Measurements from ENCODE around the gene PTEN. TPM values are rescaled to one million over a fixed set of nuclear protein-coding genes. Genes with fewer than 3 reads are reported as not detected.

The PTEN gene
- 71.0 TPM for total RNA-seq (ENCODE audit: unreplicated experiment)
- long read RNA-seq, partial matches to known transcripts = 0 of 2 reads
- long read RNA-seq, other reads (novel, unspliced or antisense) = 2 of 2 reads

DNA sequence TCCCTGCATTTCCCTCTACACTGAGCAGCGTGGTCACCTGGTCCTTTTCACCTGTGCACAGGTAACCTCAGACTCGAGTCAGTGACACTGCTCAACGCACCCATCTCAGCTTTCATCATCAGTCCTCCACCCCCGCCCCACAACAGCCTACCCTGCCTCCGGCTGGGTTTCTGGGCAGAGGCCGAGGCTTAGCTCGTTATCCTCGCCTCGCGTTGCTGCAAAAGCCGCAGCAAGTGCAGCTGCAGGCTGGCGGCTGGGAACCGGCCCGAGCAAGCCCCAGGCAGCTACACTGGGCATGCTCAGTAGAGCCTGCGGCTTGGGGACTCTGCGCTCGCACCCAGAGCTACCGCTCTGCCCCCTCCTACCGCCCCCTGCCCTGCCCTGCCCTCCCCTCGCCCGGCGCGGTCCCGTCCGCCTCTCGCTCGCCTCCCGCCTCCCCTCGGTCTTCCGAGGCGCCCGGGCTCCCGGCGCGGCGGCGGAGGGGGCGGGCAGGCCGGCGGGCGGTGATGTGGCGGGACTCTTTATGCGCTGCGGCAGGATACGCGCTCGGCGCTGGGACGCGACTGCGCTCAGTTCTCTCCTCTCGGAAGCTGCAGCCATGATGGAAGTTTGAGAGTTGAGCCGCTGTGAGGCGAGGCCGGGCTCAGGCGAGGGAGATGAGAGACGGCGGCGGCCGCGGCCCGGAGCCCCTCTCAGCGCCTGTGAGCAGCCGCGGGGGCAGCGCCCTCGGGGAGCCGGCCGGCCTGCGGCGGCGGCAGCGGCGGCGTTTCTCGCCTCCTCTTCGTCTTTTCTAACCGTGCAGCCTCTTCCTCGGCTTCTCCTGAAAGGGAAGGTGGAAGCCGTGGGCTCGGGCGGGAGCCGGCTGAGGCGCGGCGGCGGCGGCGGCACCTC, at the start of gene PTEN, which contains the start of gene KLLN:
Gene PTEN (plus strand): TSS at position 573 of the 891 bp plus-strand sequence. CDS start 845 bp downstream, outside the sequence.
Gene KLLN (minus strand): TSS at position 481 of the 891 bp plus-strand sequence. CDS start 1,046 bp downstream, outside the sequence.
- H3K36me3 Mint-ChIP-seq (ENCODE audit: low read depth, unreplicated experiment) = peaks cover 10% of the 10 kb centered on the region
- H3K27me3 Mint-ChIP-seq (ENCODE audit: unreplicated experiment) = peaks cover 18% of the 10 kb centered on the region
- DNase-seq (ENCODE audit: low spot score) = peak; percentile 87
- TF ChIP-seq, protein P1, sequence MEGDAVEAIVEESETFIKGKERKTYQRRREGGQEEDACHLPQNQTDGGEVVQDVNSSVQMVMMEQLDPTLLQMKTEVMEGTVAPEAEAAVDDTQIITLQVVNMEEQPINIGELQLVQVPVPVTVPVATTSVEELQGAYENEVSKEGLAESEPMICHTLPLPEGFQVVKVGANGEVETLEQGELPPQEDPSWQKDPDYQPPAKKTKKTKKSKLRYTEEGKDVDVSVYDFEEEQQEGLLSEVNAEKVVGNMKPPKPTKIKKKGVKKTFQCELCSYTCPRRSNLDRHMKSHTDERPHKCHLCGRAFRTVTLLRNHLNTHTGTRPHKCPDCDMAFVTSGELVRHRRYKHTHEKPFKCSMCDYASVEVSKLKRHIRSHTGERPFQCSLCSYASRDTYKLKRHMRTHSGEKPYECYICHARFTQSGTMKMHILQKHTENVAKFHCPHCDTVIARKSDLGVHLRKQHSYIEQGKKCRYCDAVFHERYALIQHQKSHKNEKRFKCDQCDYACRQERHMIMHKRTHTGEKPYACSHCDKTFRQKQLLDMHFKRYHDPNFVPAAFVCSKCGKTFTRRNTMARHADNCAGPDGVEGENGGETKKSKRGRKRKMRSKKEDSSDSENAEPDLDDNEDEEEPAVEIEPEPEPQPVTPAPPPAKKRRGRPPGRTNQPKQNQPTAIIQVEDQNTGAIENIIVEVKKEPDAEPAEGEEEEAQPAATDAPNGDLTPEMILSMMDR (IDR thresholded peaks at IDR 0.05; ENCODE audit: unreplicated experiment) = no peak
- H3K4me1 Mint-ChIP-seq (ENCODE audit: unreplicated experiment) = peaks cover 35% of the 10 kb centered on the region
- peak within 1 kb of the TSS; percentile 99 for H3K4me3 Mint-ChIP-seq (ENCODE audit: unreplicated experiment)
- H3K9me3 Mint-ChIP-seq (ENCODE audit: unreplicated experiment) = no peaks in the 10 kb centered on the region
- peak within 1 kb of the TSS; percentile 91 for H3K27ac Mint-ChIP-seq (ENCODE audit: unreplicated experiment)

DNA sequence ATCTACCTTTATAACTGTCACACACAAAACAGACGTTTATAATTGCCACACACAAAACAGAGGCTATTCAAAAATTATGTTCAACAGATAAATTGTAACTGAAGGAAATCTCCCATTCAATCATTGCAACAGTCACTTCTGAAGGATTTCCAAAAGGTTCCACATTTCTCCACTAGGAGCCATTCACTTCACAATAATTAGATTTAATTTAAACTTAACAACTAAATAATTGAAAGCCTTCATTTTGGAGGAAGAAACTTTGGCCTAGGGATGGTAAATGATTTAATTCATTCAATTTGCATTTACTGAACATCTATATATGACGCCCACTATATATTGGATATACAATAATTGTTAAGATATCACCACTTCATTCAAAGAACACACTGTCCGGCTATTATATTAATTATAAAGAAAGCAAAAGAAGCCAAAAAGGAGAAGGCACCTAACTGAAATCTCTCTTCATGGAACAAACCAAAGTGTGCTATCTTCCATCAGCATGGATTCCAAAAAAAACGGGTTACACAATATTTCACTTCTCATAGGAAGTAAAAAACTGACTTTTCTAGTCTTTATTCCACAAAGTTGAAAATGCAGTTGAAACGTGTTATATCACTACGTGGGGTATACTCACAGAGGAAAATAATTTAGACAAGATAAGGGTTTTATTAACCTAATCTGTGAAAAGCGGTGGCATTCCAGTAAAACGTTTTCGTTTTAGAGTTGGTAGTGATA, 47.1 kb upstream of the PTEN start:
- peaks cover 7% of the 10 kb centered on the region for H3K36me3 Mint-ChIP-seq (ENCODE audit: low read depth, unreplicated experiment)
- peak overlapping the region; percentile 55 for H3K27ac Mint-ChIP-seq (ENCODE audit: unreplicated experiment)
- no peaks in the 10 kb centered on the region for H3K9me3 Mint-ChIP-seq (ENCODE audit: unreplicated experiment)
- TF ChIP-seq, protein P1 (IDR thresholded peaks at IDR 0.05; ENCODE audit: unreplicated experiment) = peak; percentile 52
- peaks cover 22% of the 10 kb centered on the region for H3K4me1 Mint-ChIP-seq (ENCODE audit: unreplicated experiment)
- no peaks in the 10 kb centered on the region for H3K27me3 Mint-ChIP-seq (ENCODE audit: unreplicated experiment)
- no peak for DNase-seq (ENCODE audit: low spot score)
- H3K4me3 Mint-ChIP-seq (ENCODE audit: unreplicated experiment) = peak overlapping the region; percentile 70

DNA sequence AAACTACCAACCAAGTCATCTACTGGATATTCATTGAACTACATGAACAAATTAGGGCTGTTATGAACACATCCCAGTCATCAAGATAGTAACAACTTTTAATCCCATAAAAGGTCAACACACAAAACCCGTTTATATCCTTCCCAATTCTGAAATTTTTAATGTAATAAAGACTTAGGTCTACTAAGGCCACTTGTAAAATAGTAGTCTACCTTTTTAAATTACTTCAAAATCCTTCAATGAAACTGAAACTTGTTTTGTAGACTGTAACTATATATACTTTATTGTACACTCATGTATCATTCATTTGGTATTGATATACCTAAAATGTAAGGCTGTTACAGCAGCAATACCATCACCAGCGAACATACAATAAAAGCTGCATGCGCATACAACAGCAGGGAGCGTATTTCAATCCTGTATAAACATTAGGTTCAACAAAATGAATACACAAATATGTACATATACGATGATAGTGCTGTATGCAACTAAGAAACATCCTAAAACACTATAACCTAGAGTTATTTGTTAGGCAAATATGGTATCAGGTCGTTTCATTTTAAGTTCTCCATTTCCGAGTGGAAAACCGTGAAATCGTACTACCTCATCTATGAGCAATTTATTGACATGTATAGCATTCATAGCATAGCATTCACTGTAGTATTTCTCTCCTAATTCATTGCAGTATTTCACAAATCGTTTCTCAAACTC, 46.4 kb upstream of the PTEN start:
- H3K27me3 Mint-ChIP-seq (ENCODE audit: unreplicated experiment) = no peaks in the 10 kb centered on the region

DNA sequence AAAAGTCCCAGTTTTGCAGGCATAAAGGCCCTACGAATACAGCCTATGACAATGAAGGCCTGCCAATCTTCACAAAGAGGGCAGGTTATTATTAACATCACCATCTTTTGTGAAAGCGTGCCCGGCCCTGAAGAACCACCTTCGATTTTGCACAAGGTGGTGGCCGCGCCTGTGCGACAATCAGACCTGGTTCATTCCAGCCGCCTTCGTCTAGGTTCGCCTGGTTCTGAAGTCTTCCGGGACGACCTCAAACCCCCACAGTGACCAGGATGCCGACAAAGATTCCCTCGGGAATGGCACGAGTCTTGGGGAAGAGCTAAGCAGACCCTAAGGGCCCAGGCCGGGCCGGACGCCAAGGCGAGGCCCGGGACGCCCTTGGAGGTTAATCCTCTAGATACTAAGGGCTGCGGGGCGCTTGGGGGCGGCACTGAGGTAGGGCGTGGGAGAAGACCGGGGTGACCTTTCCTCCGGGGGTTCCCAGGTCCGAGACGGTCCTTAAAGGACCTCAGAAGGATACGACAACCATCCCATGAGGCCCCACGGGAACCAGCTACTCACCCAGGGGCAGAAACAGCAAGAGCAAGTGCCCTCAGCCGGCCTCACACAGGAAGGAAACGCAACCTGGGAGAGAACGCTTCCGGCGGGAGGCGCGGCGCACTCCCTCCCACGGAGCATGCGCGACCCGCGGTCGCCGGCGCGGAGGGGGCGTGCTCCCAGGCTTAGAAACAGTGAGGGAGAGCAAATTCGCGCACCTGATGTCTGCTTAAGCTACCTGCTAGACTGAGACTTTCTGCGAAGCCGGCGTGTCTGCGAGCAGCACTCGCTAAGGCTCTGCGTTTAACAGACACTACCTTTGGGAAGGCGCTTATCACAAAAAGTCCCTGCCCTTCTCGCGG, 45.6 kb upstream of the PTEN start, which contains the start of gene ATAD1:
Gene ATAD1 (minus strand): TSS at position 618 of the 896 bp plus-strand sequence. CDS start 3,627 bp downstream, outside the sequence.
- peak; percentile 84 for DNase-seq (ENCODE audit: low spot score)
- TF ChIP-seq, protein P1 (IDR thresholded peaks at IDR 0.05; ENCODE audit: unreplicated experiment) = no peak
- Mint-ChIP-seq H3K27me3 (ENCODE audit: unreplicated experiment) (no peaks in the 10 kb centered on the region), H3K27ac (ENCODE audit: unreplicated experiment) (peak within 1 kb of the TSS; percentile 98), H3K4me1 (ENCODE audit: unreplicated experiment) (peaks cover 22% of the 10 kb centered on the region), H3K36me3 (ENCODE audit: low read depth, unreplicated experiment) (no peaks in the 10 kb centered on the region), H3K9me3 (ENCODE audit: unreplicated experiment) (no peaks in the 10 kb centered on the region), H3K4me3 (ENCODE audit: unreplicated experiment) (peak within 1 kb of the TSS; percentile 98)

More for the DNA sequence above, 46.4 kb upstream of the PTEN start:
- peak overlapping the region; percentile 98 for H3K27ac Mint-ChIP-seq (ENCODE audit: unreplicated experiment)
- no peak for DNase-seq (ENCODE audit: low spot score)
- TF ChIP-seq, protein P1 (IDR thresholded peaks at IDR 0.05; ENCODE audit: unreplicated experiment) = no peak
- peak overlapping the region; percentile 98 for H3K4me3 Mint-ChIP-seq (ENCODE audit: unreplicated experiment)
- peaks cover 22% of the 10 kb centered on the region for H3K4me1 Mint-ChIP-seq (ENCODE audit: unreplicated experiment)
- peaks cover under 1% of the 10 kb centered on the region for H3K36me3 Mint-ChIP-seq (ENCODE audit: low read depth, unreplicated experiment)
- H3K9me3 Mint-ChIP-seq (ENCODE audit: unreplicated experiment) = no peaks in the 10 kb centered on the region

Data from endothelial cell (in vitro differentiated cells).